AG04449 (cell line): ENCODE data around the gene BHLHE23.

Source experiments
- CTCF ChIA-PET: fragments of 350-600 bp; formaldehyde crosslinking; extraction: SDS; loops from one replicate; lab custom pipeline; 2021; ENCODE audit warnings: antibody characterized with exemption; lab: Yijun Ruan, JAX
- POLR2A ChIA-PET: fragments of 400-600, 350-600 bp; formaldehyde crosslinking; extraction: SDS; loops from one replicate; lab custom pipeline; 2020; ENCODE audit warnings: antibody characterized with exemption, inconsistent platforms; lab: Yijun Ruan, JAX
- DNase-seq: peaks from one replicate; pipeline ENCODE4 v3.0.0-alpha.2; 2010; ENCODE audit warnings: low read depth, low spot score
- H3K4me3 ChIP-seq: 2 replicates; pipeline ENCODE4 v1.5.1; 2011; ENCODE audit warnings: low read depth, mild to moderate bottlenecking, control low read depth, low read length
- CTCF ChIP-seq: IDR thresholded peaks from one replicate; pipeline ENCODE4 v1.5.1; 2011; ENCODE audit warnings: mild to moderate bottlenecking, moderate library complexity, low read length, control low read depth, inconsistent platforms; ENCODE audit not compliant: insufficient read depth; ENCODE audit errors: missing control alignments

The BHLHE23 gene

GRCh38 chr20:63045401-63045800 is 38.6 kb upstream of the BHLHE23 start:
- no peak overlapping the region for H3K4me3 ChIP-seq
- no peak for DNase-seq
- ChIA-PET CTCF (interaction anchor here (0.9 to 1.2 kb wide), 2 partner anchors 8 to 11 kb away, joined by 3 to 4 read pairs; no protein-coding TSS in a partner anchor), POLR2A (no interaction called here)
- TF ChIP-seq CTCF: no peak

GRCh38 chr20:63044605-63045004 is 37.8 kb upstream of the BHLHE23 start:
- H3K4me3 ChIP-seq: no peak overlapping the region
- POLR2A ChIA-PET: no interaction called here
- no peak for TF ChIP-seq CTCF
- no peak for DNase-seq
- CTCF ChIA-PET: interaction anchor here (0.9 to 1.2 kb wide), 2 partner anchors 9 to 12 kb away, joined by 3 to 4 read pairs; no protein-coding TSS in a partner anchor

GRCh38 chr20:63044204-63044600 is 37.4 kb upstream of the BHLHE23 start:
- DNase-seq: no peak
- CTCF ChIA-PET: interaction anchor here (1.2 kb wide), 1 partner anchor 12 kb away, joined by 3 read pairs; no protein-coding TSS in a partner anchor
- POLR2A ChIA-PET: no interaction called here
- H3K4me3 ChIP-seq: no peak overlapping the region
- TF ChIP-seq CTCF: no peak

GRCh38 chr20:63043348-63044203 is 36.8 kb upstream of the BHLHE23 start:
- no peak for TF ChIP-seq CTCF
- no peak overlapping the region for H3K4me3 ChIP-seq
- ChIA-PET CTCF (interaction anchor here (1.1 to 2.1 kb wide), 2 partner anchors 11 to 12 kb away, joined by 4 to 5 read pairs; no protein-coding TSS in a partner anchor), POLR2A (no interaction called here)
- no peak for DNase-seq

- ChIA-PET CTCF (interaction anchor here (1.1 to 2.1 kb wide), 2 partner anchors 12 to 13 kb away, joined by 4 to 5 read pairs; no protein-coding TSS in a partner anchor), POLR2A (no interaction called here)
- no peak for DNase-seq
- no peak overlapping the region for H3K4me3 ChIP-seq
- TF ChIP-seq CTCF: no peak
These were observed 35.8 kb upstream of the BHLHE23 start for GRCh38 chr20:63042448-63043071.

GRCh38 chr20:63041776-63042175 is 35.0 kb upstream of the BHLHE23 start:
- POLR2A ChIA-PET: no interaction called here
- DNase-seq: no peak
- TF ChIP-seq CTCF: no peak
- H3K4me3 ChIP-seq: no peak overlapping the region
- CTCF ChIA-PET: interaction anchor here (0.6 to 2.1 kb wide), 3 partner anchors 12 to 29 kb away, joined by 3 to 4 read pairs (median 3); no protein-coding TSS in a partner anchor
